Aorta (tissue), 5 donors: ENCODE results near the gene TMEM271. TPM values are rescaled to one million over a fixed set of nuclear protein-coding genes. Genes with fewer than 3 reads are reported as not detected.

Source experiments
- ATAC-seq: fragments of 200-7000 bp; cut with Tn5 transposase; one replicate; pipeline ENCODE4 v1.9.1; 2022; ENCODE audit warnings: moderate library complexity; ENCODE audit not compliant: low FRiP score
- DNase-seq, 2 donors: peaks; one replicate each; pipeline ENCODE4 v3.0.0-alpha.2; 2020
- H3K27ac ChIP-seq, 2 donors: one replicate each; pipeline ENCODE4 v1.5.1; 2013; ENCODE audit warnings: low read length in 2 of 2, mild to moderate bottlenecking in 2 of 2, moderate library complexity in 2 of 2, control low read depth in 1 of 2, inconsistent platforms in 1 of 2, low read depth in 1 of 2
- H3K27me3 ChIP-seq, 2 donors: one replicate each; pipeline ENCODE4 v1.6.1; 2013; ENCODE audit warnings: control low read depth in 1 of 2, low read length in 1 of 2, mild to moderate bottlenecking in 1 of 2, moderate library complexity in 1 of 2; ENCODE audit not compliant: insufficient read depth in 2 of 2, control insufficient read depth in 1 of 2
- H3K36me3 ChIP-seq, 2 donors: one replicate each; pipeline ENCODE4 v1.6.1; 2013; ENCODE audit warnings: control low read depth in 1 of 2, low read length in 1 of 2, mild to moderate bottlenecking in 1 of 2; ENCODE audit not compliant: insufficient read depth in 2 of 2, control insufficient read depth in 1 of 2
- H3K4me1 ChIP-seq, 2 donors: one replicate each; pipeline ENCODE4 v1.6.1; 2013; ENCODE audit warnings: low read length in 2 of 2, control low read depth in 1 of 2, mild to moderate bottlenecking in 1 of 2, moderate library complexity in 1 of 2; ENCODE audit not compliant: insufficient read depth in 2 of 2, control insufficient read depth in 1 of 2
- H3K4me3 ChIP-seq, 2 donors: one replicate each; pipeline ENCODE4 v1.5.1; 2013; ENCODE audit warnings: low read length in 2 of 2, control low read depth in 1 of 2, mild to moderate bottlenecking in 1 of 2
- H3K9me3 ChIP-seq: one replicate; pipeline ENCODE4 v1.6.1; 2013; ENCODE audit warnings: mild to moderate bottlenecking, low read length; ENCODE audit not compliant: control insufficient read depth
- WGBS, 2 donors: extraction: QIAGEN DNeasy Blood & Tissue Kit; methylation state at CpG; one replicate each; pipeline ENCODE4 v1.1.7; 2013; 5-methylcytosine and 5-hydroxymethylcytosine counted together
- intact Hi-C, 2 donors: fragments of 100-400 bp; cut with DNase I; formaldehyde crosslinking; loops; one replicate each; pipeline versions ENCODE4 v1.14.2 to v1.15.0; 2022
- polyA plus RNA-seq, 2 donors: library from polyadenylated mRNA; stranded (reverse); fragments of 200-250 nt; gene quantifications; one replicate each; pipeline ENCODE4 v1.2.3, GENCODE V29; 2013
- total RNA-seq, 2 donors: library from RNA; stranded (reverse); fragmentation: NEBNext Ultra II Directional; extraction: Animal tissue kit (Norgen Biotek cat#: 25700); gene quantifications; one replicate each; pipeline ENCODE4 v1.2.1, GENCODE V29; 2021
- donor health status: healthy with polysubstance abuse.
- donor health status: Bipolar disorder and iron deficiency.
- donor health status: DM: no; HTN: no; CAD: no.
- donor health status: DM: no; HTN: no; CAD: no.
- donor health status: DM: yes; HTN: yes; CAD: no.

Gene TMEM271
- total and polyA plus RNA-seq, 4 donors = not detected

- DNase-seq (peak; percentile 11 to 66), ATAC-seq (no peak)
- H3K27me3 ChIP-seq = no peaks in the 10 kb centered on the region
- no peaks in the 10 kb centered on the region for H3K36me3 ChIP-seq
- no peaks in the 10 kb centered on the region for H3K4me1 ChIP-seq
- H3K9me3 ChIP-seq = peaks cover 2% of the 10 kb centered on the region
- intact Hi-C loops = no loop called here
- WGBS, 2 donors = 82 to 85% methylated on average over 22 of the region's 22 CpGs
- H3K4me3 ChIP-seq = no peak overlapping the region
- H3K27ac ChIP-seq = no peak overlapping the region
Observed at GRCh38 chr4:621296-622070, 45.4 kb upstream of the TMEM271 start.

GRCh38 chr4:620851-621261, 44.8 kb upstream of the TMEM271 start:
- ATAC-seq = no peak
- H3K36me3 ChIP-seq = no peaks in the 10 kb centered on the region
- WGBS, 2 donors = 89 to 92% methylated on average over 19 of the region's 19 CpGs
- DNase-seq = peak; percentile 36 to 57
- H3K4me1 ChIP-seq = no peaks in the 10 kb centered on the region
- no peak overlapping the region for H3K27ac ChIP-seq
- H3K4me3 ChIP-seq = no peak overlapping the region
- peaks cover 2% of the 10 kb centered on the region for H3K9me3 ChIP-seq
- no peaks in the 10 kb centered on the region for H3K27me3 ChIP-seq
- intact Hi-C loops = no loop called here

GRCh38 chr4:620201-620600, 44.1 kb upstream of the TMEM271 start:
- H3K27me3 ChIP-seq = no peaks in the 10 kb centered on the region
- H3K9me3 ChIP-seq = peaks cover 2% of the 10 kb centered on the region
- H3K36me3 ChIP-seq = no peaks in the 10 kb centered on the region
- intact Hi-C loops = no loop called here
- no peak overlapping the region for H3K4me3 ChIP-seq
- H3K27ac ChIP-seq = no peak overlapping the region
- ATAC-seq (no peak), DNase-seq (peak; percentile 19 to 45)
- WGBS, 2 donors = 72 to 73% methylated on average over 11 of the region's 11 CpGs
- no peaks in the 10 kb centered on the region for H3K4me1 ChIP-seq

- DNase-seq (peak; percentile 18 to 54), ATAC-seq (no peak)
- H3K27me3 ChIP-seq = no peaks in the 10 kb centered on the region
- H3K36me3 ChIP-seq = no peaks in the 10 kb centered on the region
- 68 to 70% methylated on average over 18 of the region's 18 CpGs for WGBS, 2 donors
- H3K9me3 ChIP-seq = peaks cover 5% of the 10 kb centered on the region
- H3K27ac ChIP-seq = no peak overlapping the region
- no peak overlapping the region for H3K4me3 ChIP-seq
- intact Hi-C loops = no loop called here
- H3K4me1 ChIP-seq = no peaks in the 10 kb centered on the region
Observed at GRCh38 chr4:617644-618641, 41.8 kb upstream of the TMEM271 start.

- DNase-seq = peak; percentile 38 to 54
- WGBS, 2 donors = 92 to 95% methylated on average over 26 to 27 of the region's 27 CpGs
Observed at GRCh38 chr4:616911-617643, 41.0 kb upstream of the TMEM271 start.

GRCh38 chr4:616091-616490, 40.0 kb upstream of the TMEM271 start:
- Histone ChIP-seq H3K36me3 (no peaks in the 10 kb centered on the region), H3K27me3 (no peaks in the 10 kb centered on the region), H3K4me3 (no peak overlapping the region), H3K9me3 (peaks cover 7% of the 10 kb centered on the region), H3K27ac (no peak overlapping the region), H3K4me1 (no peaks in the 10 kb centered on the region)
- DNase-seq = no peak
- 71 to 73% methylated on average over 1 of the region's 1 CpG for WGBS, 2 donors
- no peak for ATAC-seq
- intact Hi-C loops = no loop called here

More at GRCh38 chr4:616911-617643, 41.0 kb upstream of the TMEM271 start:
- Histone ChIP-seq H3K36me3 (no peaks in the 10 kb centered on the region), H3K9me3 (peaks cover 5% of the 10 kb centered on the region), H3K27me3 (no peaks in the 10 kb centered on the region), H3K4me1 (no peaks in the 10 kb centered on the region), H3K4me3 (no peak overlapping the region), H3K27ac (no peak overlapping the region)
- intact Hi-C loops = no loop called here
- ATAC-seq = no peak

GRCh38 chr4:613126-613525, 37.0 kb upstream of the TMEM271 start:
- DNase-seq (peak; percentile 13 to 28), ATAC-seq (no peak)
- no peaks in the 10 kb centered on the region for H3K36me3 ChIP-seq
- H3K27ac ChIP-seq = no peak overlapping the region
- H3K27me3 ChIP-seq = no peaks in the 10 kb centered on the region
- WGBS, 2 donors = 81 to 84% methylated on average over 9 of the region's 9 CpGs
- H3K4me3 ChIP-seq = no peak overlapping the region
- intact Hi-C loops = no loop called here
- peaks cover 7% of the 10 kb centered on the region for H3K9me3 ChIP-seq
- H3K4me1 ChIP-seq = no peaks in the 10 kb centered on the region

GRCh38 chr4:612749-613125, 36.6 kb upstream of the TMEM271 start:
- no peaks in the 10 kb centered on the region for H3K27me3 ChIP-seq
- 83% methylated on average over 7 of the region's 7 CpGs for whole genome bisulfite sequencing, 2 donors
- H3K27ac ChIP-seq = no peak overlapping the region
- DNase-seq (peak; percentile 25 to 59), ATAC-seq (no peak)
- H3K4me1 ChIP-seq = no peaks in the 10 kb centered on the region
- peaks cover 5% of the 10 kb centered on the region for H3K9me3 ChIP-seq
- H3K36me3 ChIP-seq = no peaks in the 10 kb centered on the region
- intact Hi-C loops = no loop called here
- H3K4me3 ChIP-seq = no peak overlapping the region
